GM21786 (cell line): ENCODE results near the gene CLSTN1.
"Not testable (repeated sequence)": the region's sequence is repeated elsewhere in the genome, so short reads cannot be mapped to it uniquely, and the experiment has no call there.

ENCODE experiments used
- ATAC-seq: cut with Tn5 transposase; IDR thresholded peaks from one replicate; pipeline ENCODE4 v1.9.1; 2021; ENCODE audit not compliant: unreplicated experiment

CLSTN1 gene

DNA sequence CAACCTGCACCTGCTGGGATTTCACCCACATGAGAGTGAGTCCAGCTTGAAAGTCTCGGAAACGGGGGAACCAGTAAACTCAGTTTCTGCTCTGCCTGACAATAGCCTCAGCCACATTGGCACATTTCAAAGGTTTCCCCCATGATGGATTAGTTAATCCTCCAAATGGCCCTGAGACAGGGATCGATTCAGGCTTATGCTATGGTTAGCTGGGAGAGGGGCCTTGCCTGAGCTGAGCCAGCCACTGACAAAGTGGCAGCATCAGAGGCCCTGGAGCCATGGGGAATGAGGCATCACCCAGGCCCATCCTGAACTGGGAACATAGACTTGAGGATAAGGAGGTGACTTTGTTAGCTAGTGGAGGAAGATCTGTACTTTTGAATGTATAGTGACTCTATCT, 2.9 kb upstream of the CLSTN1 start:
- ATAC-seq, result no peak

DNA sequence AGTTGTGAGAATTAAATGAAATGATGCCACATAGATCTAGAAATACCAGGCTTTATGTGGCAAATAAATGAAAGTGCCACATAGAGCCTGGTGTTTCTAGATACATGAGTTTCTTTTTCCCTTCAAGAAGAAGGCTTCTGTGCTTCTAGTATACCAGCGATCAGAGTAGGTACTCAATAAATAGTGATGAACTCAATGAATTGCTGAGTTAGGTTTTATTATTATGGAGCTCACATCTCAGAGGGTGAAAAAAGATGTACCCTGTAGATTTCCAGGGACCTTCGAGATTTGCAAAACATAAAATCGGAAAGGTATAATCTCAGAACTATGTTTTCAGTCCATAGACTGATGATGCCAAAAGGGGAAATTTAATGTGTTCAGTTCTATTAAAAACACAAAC, 2.3 kb upstream of the CLSTN1 start:
- no peak for ATAC-seq

DNA sequence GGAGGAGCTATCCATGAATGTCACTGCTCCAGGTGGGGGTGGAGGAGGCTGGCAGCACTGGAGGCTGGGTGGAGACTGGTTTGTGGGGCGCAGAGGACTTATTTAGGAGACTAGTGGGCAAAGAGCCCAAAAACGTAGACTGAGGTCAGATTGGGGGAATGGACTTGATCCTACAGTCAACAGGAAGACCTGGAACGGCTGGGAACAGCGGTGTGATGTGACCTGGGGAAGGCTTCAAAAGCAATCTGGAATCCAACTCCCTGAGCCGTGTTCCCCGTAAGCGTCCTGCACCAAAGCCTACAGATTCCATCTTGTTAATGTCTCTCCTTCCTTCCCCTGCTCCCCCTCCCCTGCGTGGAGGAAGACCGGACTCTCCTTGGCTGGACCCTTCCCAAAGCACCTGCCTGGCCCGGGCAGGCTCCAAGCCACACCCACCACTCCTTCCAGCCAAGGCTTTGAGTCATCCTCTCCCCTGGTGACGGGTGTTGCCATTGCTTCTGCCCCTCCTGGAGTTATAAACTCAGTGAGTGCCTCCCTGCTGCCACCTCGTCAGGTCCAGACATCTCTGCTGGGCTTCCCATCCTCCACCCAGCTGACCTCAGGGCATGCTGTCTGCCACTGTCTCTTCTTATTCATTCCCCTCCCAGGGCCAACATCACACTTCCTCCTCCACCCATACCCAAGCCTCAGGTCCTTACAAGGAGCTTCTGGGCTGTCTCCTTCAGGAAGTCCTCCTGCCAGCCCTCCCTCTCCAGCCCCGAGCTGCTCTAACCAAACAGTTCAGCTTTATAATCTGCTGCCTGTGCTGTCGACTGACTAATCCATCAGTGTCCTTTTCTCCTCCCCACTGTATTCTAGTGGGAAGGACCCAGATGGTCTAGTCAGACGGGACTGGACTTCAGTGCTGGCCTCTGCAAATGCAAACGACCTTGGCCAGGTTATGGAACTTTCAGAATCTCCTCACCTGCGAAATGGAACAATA, 1.6 kb upstream of the CLSTN1 start:
- no peak for ATAC-seq

DNA sequence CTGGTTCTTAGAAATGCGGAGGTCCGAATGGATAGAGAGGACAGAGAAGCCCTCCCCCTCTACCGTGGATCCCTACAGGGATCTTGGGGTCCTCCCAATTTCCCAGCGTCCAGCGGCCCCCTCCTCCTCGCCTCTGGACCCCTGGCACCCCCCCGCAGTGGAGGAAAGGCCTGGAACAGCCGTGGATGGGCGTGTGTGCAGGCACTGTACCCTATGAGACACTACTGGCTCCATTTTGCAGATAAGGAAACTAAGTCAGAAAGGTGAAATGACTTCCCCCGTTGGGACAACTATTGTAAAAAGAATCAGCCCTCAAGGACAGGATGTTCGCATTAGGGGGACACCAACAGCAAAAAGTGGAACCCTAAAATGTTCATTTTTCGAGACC, 931 bp upstream of the CLSTN1 start:
- ATAC-seq, result no peak

DNA sequence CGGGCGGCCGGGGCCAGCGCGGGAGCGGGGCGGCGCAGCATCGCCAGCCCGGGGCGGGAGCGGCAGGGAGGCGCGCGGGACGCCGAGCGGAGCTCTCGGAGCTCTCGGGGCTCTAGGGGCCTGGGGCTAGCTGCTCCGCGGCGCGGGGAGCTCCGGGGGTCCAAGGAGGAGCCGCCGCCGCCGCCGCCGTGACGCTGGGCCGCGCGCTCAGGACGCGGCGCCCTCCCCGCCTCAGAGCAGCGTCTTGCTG, 147 bp downstream of the CLSTN1 start:
- ATAC-seq, result no peak

DNA sequence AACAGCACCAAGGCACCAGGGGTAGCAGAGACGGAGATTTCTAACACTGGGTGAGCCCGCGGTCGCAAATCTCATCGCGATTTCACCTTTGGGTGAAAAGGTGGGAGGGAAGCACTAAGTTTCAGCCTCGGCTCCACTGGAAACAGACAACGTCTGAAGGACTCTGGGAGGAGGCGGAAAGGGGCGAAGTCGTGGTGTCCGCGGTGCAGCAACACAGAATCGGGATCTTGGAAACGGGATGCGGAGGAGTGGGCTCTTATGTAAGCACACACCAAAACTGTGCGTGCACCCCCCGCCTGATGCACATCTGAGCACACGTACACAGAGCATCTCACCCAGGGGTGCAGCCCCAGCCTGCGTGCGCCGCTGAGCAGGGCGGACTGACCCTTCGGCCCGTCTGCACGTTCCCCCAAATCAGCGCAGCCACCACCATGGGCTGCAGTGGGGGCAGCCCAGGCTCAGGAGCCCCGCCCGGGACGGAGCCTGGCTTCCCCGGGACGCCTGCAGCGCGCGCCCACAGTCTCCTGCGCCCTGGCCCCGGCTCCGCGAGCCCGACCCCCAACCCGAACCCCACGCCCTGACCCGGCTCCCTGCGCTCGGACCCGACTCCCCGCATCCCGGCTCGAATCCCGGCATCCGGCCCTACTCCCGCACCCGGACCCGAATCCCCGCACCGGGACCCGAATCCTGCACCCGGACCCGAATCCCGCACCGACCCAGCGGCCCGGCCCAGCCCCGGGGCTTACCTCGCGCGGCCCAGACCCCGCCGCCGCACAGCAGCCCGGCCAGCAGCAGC, 670 bp downstream of the CLSTN1 start:
- no peak for ATAC-seq

DNA sequence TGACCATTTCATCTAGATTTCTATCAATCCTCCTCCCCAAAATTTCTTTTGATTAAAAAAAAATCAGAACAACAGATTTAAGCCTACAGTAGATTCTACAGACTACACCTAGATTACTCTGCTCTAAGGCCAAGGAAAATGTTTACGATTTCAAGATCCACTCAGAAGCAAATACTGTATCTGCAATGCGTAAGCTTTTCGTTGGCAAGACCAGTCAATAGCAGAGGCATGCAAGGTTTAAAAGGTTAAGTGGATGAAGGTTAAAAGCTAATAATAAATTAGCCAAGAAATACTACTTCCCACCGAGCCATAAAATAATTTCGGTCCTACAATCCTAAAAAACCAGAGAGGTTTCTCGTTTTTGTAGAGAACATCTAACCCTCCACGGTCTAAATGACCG, 1.3 kb downstream of the CLSTN1 start:
- no peak for ATAC-seq

DNA sequence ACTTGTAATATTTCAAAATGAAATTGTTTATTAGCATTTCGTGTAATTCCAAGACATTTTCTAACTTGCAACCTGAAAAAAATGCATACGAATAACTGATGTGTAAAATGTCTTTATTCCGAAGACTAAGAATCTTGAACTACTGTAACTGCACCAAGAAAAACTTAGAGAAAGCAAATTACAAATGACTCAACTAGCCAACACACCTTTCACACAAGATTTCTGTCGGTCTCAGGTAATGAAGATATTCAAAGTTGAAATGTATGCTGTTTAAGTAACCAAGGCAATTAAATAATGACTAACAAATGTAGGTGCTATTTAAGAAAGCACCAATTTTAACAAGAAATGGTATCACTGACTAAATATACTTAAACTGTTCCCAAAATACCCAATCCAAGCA, 2.1 kb downstream of the CLSTN1 start:
- no peak for ATAC-seq

DNA sequence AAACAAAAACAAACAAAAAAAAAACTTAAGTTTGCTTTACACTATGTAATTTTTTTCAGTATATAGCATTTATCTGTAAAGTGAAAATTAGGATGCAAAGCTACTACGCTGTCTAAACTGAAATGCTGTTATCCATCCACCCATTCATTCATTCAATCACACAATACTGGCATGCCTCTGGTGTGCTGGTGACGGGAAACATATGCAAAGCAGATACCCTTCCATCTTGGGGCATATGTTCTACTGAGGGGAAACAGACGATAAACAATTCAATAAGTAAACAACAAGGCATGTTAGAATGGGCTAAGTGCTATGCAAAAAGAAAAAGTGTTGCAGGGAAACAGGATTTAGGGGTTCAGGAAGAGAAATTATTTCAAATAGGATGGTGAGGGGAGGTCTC, 3.2 kb downstream of the CLSTN1 start:
- no peak for ATAC-seq

DNA sequence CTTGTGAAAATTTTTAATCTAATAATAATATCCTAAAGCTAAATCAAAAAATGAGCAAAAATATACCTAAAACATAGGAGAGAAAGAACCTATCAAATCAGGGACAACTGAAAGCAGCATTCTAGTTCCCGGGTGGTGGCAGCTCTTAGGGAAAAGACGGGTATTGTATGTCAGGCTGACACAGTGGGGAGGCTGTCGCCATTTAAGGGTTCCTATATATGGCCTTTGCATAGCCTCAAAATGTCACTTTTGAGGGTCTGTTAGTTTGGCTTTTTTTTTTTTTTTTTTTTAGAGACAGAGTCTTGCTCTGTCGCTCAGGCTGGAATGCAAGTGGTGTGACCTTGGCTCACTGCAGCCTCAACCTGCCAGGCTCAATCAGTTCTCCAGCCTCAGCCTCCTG, 6.0 kb downstream of the CLSTN1 start:
- ATAC-seq, result no peak

DNA sequence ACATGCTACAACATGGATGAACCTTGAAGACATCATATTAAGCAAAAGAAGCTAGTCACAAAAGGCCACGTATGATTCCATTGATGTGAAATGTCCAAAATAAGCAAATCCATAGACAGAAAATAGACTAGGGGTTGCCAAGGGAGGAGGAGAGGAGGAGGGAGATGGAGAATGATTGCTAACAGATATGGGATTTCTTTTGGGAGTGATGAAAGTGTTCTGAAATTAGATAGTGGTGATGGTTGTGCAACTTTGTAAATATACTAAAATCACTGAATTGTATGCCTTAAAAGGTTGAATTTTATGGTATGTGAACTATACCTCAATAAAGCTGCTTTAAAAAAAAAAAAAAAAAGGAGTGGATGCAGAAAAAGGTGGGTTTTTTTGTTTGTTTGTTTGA, 7.6 kb downstream of the CLSTN1 start:
- ATAC-seq, result no peak

DNA sequence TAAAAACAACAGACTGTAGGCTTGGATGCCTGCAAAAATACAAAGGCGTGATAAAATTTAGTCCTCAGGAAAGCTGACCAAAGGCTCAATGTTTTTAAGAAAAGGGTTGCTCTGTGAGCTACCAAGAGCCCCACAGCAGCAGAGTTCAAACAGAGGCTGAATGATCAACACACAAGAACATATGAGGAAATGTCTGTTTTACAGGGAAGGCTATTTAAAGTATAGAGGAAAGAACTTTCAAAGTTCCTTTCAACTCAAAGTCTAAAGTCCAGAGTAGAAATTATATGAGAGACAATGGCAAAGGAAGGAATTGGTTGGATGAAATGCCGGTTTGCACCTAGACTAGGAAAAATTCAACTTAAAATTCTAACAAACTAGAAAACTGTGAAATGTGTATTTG, 8.6 kb downstream of the CLSTN1 start:
- no peak for ATAC-seq

DNA sequence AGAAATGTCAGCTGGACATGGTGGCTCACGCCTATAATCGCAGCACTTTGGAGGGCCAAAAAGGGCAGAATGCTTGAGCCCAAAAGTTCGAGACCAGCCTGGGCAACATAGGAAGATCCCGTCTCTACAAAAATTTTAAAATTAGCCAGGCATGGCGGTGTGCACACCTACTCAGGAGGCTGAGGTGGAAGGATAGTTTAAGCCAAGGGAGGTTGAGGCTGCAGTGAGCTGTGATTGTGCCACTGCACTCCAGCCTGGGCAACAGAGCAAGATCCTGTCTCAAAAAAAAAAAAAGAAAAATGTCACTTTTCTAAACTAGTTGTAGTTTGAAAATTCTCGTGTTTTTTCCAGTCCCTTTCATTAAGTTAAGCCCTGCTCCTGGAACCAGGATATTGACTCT, 9.1 kb downstream of the CLSTN1 start:
- ATAC-seq, result no peak

DNA sequence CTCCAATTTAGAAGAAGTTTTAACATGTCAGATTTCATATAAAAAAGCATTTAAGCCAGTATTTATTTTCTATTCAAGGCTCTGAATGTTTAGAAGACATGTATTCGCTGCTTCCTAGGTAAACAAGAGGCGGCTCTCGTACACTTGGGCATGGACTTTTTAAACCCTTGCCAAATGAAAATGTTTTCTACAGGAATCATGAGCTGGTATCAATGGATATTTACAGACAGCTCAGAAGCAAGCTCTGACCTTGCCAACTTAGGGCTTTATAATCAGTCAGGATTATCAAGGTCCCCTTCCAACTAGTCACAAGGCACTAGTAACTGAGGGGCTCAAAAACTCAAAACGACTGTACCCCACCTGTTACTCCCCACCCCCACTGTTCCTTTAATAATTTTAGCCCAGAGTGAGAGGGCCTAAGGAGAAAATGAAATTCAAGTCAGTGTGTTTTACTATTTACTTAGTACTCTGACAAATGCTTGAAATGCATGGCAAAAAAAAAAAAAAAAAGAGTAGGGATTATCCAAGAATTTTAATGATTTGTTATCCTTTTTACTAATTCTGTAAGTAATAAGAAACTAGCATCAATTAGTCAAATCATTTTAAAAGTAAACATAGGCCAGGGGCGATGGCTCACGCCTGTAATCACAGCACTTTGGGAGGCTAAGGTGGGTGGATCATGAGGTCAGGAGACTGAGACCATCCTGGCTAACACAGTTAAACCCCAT, 12.4 kb downstream of the CLSTN1 start:
- ATAC-seq, result no peak

DNA sequence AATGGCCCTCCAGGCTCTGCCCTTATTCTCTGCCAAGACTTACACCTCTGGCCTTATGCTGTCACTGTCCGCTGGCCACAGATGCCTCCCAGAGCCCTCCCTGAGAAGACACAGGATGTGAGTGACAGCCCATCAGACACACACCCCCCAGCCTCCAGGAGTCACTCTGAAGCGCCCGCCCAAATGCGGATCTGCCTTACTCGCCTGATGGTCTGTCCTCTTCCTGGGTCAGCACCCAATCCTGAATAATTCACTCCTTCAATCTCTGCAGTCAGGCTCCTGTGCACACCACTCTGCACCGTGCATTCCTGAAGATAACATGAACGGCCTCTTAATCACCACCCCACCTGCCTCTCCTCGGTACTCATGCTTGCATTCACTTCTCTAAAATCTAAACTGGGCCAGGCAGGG, 14.7 kb downstream of the CLSTN1 start:
- no peak for ATAC-seq

DNA sequence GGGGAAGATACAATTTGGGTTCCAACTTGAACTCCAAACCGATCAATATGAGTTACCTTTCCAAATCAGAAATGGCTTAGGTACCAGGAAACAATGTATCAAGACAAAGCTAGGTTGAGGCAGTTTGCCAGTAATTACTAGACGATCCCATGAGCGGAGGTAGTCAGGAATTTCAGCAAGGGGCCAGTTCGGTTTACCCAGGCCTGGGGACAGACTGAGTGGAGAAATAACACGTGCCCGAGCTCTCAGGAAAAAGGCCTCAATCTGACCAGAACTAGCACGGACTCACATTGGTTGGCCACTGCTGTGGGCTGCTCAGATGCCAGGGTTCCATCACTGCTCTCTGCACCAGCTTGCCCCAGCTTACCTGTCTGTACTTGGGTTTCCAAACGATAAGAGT, 15.3 kb downstream of the CLSTN1 start:
- no peak for ATAC-seq

DNA sequence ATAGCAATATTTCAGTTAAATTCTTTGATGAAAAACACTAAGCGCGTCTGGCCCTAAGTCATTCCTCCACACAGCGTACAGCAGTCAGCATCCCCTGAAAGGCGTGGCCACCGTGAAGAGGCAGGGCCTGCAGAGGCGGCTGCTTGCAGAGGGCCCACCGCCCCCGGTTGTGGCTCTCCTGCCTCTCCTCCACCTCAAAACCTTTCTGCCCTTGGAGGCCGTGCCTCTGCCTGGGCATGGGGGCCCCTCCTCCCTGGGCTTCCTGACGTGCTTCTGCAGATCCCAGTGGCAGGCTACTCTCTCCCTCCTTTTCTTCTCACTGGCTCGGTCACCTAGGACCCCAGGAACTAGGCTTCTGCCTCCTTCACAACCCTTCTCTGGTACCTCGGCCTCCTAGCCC, 16.2 kb downstream of the CLSTN1 start:
- no peak for ATAC-seq

DNA sequence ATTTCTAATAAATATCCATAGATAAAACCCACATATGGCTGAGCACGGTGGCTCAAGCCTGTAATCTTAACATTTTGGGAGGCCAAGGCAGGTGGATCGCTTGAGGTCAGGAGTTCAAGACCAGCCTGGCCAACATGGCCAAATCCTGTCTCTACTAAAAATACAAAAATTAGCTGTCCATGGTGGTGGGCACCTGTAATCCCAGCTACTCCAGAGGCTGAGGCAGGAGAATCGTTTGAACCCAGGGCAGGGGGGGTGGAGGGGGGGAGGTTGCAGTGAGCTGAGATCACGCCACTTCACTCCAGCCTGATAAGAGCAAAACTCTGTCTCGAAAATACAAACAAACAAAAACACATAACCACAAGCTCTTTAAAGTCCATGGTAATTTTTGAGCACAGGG, 17.8 kb downstream of the CLSTN1 start:
- not testable (repeated sequence) for ATAC-seq

DNA sequence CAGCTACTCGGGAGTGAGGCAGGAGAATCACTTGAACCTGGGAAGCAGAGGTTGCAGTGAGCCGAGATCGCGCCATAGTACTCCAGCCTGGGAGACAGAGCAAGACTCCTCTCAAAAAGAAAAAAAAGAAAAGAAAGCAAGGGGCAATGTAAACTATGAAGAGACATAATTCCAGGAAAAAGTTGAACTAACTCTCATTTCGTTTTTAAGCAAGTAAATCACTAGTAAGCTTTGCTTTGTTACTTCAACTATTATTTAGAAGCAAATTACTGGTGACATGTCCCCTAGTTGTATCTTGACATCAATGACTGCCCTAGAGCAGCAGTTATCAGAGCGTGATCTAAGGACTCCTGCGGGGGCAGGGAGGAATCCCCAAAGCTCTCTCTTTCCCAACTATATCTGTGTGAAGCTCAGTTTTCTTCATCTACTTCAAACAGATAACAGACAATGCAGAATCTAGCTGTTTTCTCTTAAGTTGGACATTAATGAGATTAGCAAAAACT, 18.7 kb downstream of the CLSTN1 start:
- ATAC-seq, result no peak

DNA sequence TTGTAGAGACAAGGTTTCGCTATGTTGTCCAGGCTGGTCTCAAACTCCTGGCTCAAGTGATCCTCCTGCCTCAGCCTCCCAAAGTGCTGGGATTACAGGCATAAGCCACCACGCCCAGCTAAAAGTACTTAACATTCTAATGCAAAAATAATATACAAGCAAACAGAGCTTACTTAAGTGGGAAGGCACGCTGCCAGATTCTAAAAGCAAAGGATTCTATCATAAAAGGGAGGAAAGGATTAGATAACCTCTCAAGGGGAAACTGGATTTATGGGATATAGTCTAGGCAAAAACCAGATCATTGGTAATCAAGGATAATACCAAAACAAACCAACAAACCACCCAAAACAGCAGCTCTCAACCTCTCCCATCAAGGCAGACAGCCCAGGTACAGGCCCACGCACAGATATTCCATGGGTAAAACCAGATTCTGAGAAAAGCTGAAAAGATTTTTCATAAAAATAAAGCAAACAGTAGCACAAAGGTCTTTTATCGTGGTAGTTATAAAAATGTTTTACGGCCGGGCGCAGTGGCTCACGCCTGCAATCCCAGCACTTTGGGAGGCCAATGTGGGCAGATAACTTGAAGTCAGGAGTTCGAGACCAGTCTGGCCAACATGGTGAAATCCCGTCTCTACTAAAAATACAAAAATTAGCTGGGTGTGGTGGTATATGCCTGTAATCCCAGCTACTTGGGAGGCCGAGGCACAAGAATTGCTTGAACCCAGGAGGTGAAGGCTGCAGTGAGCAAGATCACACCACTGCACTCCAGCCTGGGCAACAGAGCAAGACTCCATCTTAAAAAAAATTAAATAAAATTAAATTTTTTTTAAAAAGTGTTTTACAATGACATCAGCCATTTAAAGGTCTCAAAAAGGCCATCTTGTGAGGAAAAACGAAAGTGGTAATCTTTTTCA, 20.5 kb downstream of the CLSTN1 start:
- not testable (repeated sequence) for ATAC-seq

DNA sequence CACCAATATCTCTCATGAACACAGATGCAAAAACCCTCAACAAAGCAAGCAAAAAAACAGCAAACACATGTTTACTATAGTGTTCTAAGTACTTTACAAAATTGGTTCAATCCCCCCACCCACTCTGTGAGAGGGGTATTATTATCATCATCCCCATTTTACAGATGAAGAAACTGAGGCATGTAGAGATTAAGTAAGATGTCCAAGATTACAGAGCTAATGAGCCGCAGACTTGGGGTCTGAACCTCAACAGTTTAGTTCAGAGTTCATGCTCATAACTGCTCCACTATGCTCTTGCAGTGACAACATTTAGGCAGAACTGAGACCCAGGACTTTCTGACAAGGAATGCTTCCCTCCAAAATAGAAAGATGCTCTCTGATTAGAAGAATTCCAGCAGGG, 21.9 kb downstream of the CLSTN1 start:
- ATAC-seq, result no peak
